Thoracic aorta (tissue), 2 donors: Measurements from ENCODE around the gene SLC7A6OS. TPM values are rescaled to one million over a fixed set of nuclear protein-coding genes. Genes with fewer than 3 reads are reported as not detected.

Experiments
- ATAC-seq: fragments of 150-250 bp; one replicate; pipeline ENCODE4 v1.8.0; 2017; ENCODE audit warnings: low read depth; ENCODE audit not compliant: insufficient number of reproducible peaks, low FRiP score
- DNase-seq: peaks from one replicate; pipeline ENCODE4 v3.0.0-alpha.2; 2020; ENCODE audit warnings: low spot score
- H3K27ac ChIP-seq, 2 donors: fragments of 200-600 bp; sonication (generic); 1 replicate in 1 of 2; 2 replicates in 1 of 2; pipeline ENCODE4 v1.5.1; 2016; ENCODE audit warnings: mild to moderate bottlenecking in 2 of 2, moderate library complexity in 2 of 2
- H3K27me3 ChIP-seq: fragments of 200-600 bp; sonication (generic); replicated peaks from 2 replicates; pipeline ENCODE4 v1.6.0; 2016; ENCODE audit warnings: mild to moderate bottlenecking; ENCODE audit not compliant: insufficient read depth
- H3K36me3 ChIP-seq: fragments of 200-600 bp; sonication (generic); one replicate; pipeline ENCODE4 v1.5.1; 2016
- H3K4me1 ChIP-seq, 2 donors: fragments of 200-600 bp; sonication (generic); 1 replicate in 1 of 2; 2 replicates in 1 of 2; pipeline versions ENCODE4 v1.5.1 to v1.6.0; 2016; ENCODE audit warnings: low read depth in 2 of 2, mild to moderate bottlenecking in 1 of 2; ENCODE audit not compliant: control insufficient read depth in 1 of 2
- H3K4me3 ChIP-seq: fragments of 200-600 bp; sonication (generic); 2 replicates; pipeline ENCODE4 v1.5.1; 2016; ENCODE audit warnings: mild to moderate bottlenecking
- H3K9me3 ChIP-seq: fragments of 200-600 bp; sonication (generic); 2 replicates; pipeline ENCODE4 v1.5.1; 2016
- CTCF ChIP-seq: fragments of 200-600 bp; sonication (generic); IDR thresholded peaks from one replicate; pipeline ENCODE4 v1.5.1; 2019; ENCODE audit warnings: antibody characterized with exemption
- total RNA-seq, 2 donors: library from RNA; depleted of rRNA; stranded (reverse); fragments of >200 nt; gene quantifications; one replicate each; pipeline versions ENCODE4 v1.1.0 to v1.2.3, GENCODE V29; 2016

The SLC7A6OS gene
- total RNA-seq, 2 donors from 2014 or later = 15.6 to 22.6 TPM

GRCh38 chr16:68265078-68265920 is 45.4 kb downstream of the SLC7A6OS start:
- H3K4me3 ChIP-seq = peak overlapping the region; percentile 90
- TF ChIP-seq CTCF = no peak
- H3K4me1 ChIP-seq = peaks cover 13 to 41% of the 10 kb centered on the region in 2 donors
- H3K27ac ChIP-seq = peak overlapping the region; percentile 97 to 98
- ATAC-seq = peak; percentile 36
- H3K9me3 ChIP-seq = no peaks in the 10 kb centered on the region
- DNase-seq = no peak
- peaks cover 3% of the 10 kb centered on the region for H3K36me3 ChIP-seq
- H3K27me3 ChIP-seq = no peaks in the 10 kb centered on the region

DNA sequence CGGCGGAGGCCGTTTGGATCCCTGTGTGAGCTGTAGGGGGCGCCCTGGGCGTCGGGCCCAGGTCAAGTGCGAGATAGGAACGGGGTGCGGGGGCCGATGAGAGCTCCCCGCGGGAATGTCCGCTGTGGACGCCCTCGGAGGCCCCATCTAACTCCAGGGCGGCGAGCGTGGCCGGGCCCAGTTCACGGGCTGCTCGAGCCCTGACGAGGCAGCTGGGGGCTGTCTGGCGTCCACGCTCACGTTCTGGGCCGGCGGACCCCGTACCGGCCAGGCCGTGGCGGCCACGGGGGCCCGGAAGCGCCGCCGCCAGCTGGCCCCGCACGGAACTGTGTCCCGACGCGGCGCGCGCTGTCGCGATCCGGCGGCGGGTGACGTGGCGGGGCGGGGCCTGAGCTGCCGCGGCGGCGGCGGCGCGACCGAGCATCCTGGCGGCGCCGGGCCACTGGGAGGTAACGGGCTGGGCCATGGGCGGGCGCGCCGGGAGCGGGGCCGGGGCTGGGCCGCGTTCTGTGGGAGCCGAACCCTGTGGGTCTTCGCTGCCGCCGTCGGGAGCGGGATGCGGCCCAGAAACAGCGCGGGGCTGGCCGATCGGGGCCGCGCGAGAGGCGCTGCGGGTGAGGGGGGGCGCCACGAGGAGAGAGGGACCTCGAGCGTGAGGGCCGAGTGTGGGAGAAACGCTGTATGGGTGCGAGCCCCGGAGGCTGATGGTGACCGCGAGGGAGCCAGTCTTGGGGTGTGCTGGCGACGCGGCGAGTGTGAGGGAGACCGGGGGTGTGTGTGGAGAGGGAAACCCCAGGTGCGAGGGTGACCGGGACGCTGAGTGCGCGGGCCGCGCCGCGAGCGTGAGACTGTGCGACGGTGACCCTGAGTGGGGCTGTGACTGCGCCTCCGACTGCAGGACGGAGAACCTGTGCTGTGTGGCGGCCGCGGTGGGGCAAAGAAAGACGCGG is 46.3 kb downstream of the SLC7A6OS start, which contains the start of gene SLC7A6:
Gene SLC7A6, plus strand, starts transcription at position 399 of the 950 bp plus-strand sequence. CDS start 10,201 bp downstream, outside the sequence.
- Histone ChIP-seq H3K4me1 (peaks cover 13 to 33% of the 10 kb centered on the region in 2 donors), H3K36me3 (peaks cover 12% of the 10 kb centered on the region), H3K9me3 (no peaks in the 10 kb centered on the region), H3K27me3 (no peaks in the 10 kb centered on the region), H3K4me3 (peak within 1 kb of the TSS; percentile 90), H3K27ac (peak within 1 kb of the TSS; percentile 97 to 98)
- DNase-seq = no peak
- TF ChIP-seq CTCF = peak; percentile 62
- ATAC-seq = peak; percentile 59

DNA sequence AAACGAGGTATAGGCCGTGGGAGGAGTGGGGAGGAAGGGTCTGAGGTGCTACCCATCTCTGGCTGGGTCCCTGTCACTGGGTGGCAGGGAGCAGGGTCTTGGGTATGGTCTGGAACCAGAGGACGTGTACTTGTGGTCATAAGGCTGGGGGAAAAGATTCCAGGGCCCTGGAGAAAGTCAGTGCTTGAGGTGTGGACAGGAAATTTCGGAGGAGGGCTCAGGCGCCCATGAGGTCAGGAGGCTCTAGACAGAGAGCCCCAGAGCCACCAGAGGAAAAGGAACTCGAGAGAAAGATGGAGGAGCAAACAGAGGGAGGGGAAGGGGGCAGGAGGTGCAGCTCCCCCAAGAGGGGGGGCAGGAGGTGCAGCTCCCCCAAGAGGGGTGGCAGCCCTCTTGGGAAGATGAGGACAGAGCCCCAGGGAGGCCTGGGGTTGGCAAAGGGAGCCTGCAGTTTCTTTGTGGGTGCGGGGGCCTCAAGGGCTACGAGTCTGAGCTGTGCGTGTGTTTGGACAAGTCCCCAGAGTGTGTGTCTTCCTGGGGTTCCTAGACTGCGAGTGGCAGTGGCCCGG is 47.1 kb downstream of the SLC7A6OS start:
- ATAC-seq = no peak

GRCh38 chr16:68259007-68259825 is 51.5 kb downstream of the SLC7A6OS start:
- DNase-seq (no peak), ATAC-seq (no peak)
- no peak for TF ChIP-seq CTCF
- no peaks in the 10 kb centered on the region for H3K9me3 ChIP-seq
- peaks cover 12 to 29% of the 10 kb centered on the region in 2 donors for H3K4me1 ChIP-seq
- no peak overlapping the region for H3K4me3 ChIP-seq
- H3K36me3 ChIP-seq = peaks cover 33% of the 10 kb centered on the region
- peak overlapping the region; percentile 88 to 99 for H3K27ac ChIP-seq
- no peaks in the 10 kb centered on the region for H3K27me3 ChIP-seq

More for the DNA sequence above, 47.1 kb downstream of the SLC7A6OS start:
- peaks cover 13 to 36% of the 10 kb centered on the region in 2 donors for H3K4me1 ChIP-seq
- peaks cover 14% of the 10 kb centered on the region for H3K36me3 ChIP-seq
- no peak for TF ChIP-seq CTCF
- no peaks in the 10 kb centered on the region for H3K9me3 ChIP-seq
- peak overlapping the region; percentile 90 for H3K4me3 ChIP-seq
- H3K27ac ChIP-seq = peak overlapping the region; percentile 97 to 98
- DNase-seq = no peak
- no peaks in the 10 kb centered on the region for H3K27me3 ChIP-seq
